ENCODE results near the gene THAP12. TPM values are rescaled to one million over a fixed set of nuclear protein-coding genes. Genes with fewer than 3 reads are reported as not detected.

The THAP12 gene
- total RNA-seq, 1 donor from 2014 or later = 32.2 TPM

GRCh38 chr11:76391811-76392475 is 11.0 kb upstream of the THAP12 start:
- Mint-ChIP-seq H3K4me3 (ENCODE audit: unreplicated experiment) (no peak overlapping the region), H3K4me1 (ENCODE audit: low read depth, unreplicated experiment) (no peaks in the 10 kb centered on the region), H3K9me3 (ENCODE audit: unreplicated experiment) (no peaks in the 10 kb centered on the region), H3K27me3 (ENCODE audit: unreplicated experiment) (no peaks in the 10 kb centered on the region), H3K27ac (ENCODE audit: unreplicated experiment) (no peak overlapping the region), H3K36me3 (ENCODE audit: unreplicated experiment) (no peaks in the 10 kb centered on the region)
- no peak for DNase-seq
- no peak for TF ChIP-seq CTCF (IDR thresholded peaks at IDR 0.05; ENCODE audit: partially characterized antibody, unreplicated experiment)

- no peak for DNase-seq
- H3K4me3 Mint-ChIP-seq (ENCODE audit: unreplicated experiment) = no peak overlapping the region
- H3K4me1 Mint-ChIP-seq (ENCODE audit: low read depth, unreplicated experiment) = no peaks in the 10 kb centered on the region
- no peaks in the 10 kb centered on the region for H3K36me3 Mint-ChIP-seq (ENCODE audit: unreplicated experiment)
- TF ChIP-seq CTCF (IDR thresholded peaks at IDR 0.05; ENCODE audit: partially characterized antibody, unreplicated experiment) = no peak
- no peak overlapping the region for H3K27ac Mint-ChIP-seq (ENCODE audit: unreplicated experiment)
- no peaks in the 10 kb centered on the region for H3K27me3 Mint-ChIP-seq (ENCODE audit: unreplicated experiment)
- no peaks in the 10 kb centered on the region for H3K9me3 Mint-ChIP-seq (ENCODE audit: unreplicated experiment)
These were observed 10.1 kb upstream of the THAP12 start for GRCh38 chr11:76391021-76391420.

DNA sequence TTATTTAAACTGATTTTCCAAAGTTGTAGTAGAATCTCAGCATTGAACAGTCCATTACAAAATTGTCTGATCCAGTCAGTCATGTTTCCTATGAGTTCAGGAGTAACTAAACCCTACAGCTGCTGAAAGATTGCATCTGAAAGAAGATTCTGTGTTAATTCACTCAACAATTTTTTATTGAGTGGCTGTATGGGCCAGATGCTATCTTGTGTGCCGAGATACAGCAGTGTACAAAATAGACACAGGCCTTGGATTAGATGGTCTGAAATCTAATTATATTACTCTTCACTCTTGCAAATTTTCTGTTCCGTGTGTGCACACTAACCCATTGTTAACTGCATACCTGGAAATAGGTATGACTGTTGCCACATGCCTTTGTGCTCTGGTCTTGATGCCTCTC is 7.5 kb upstream of the THAP12 start:
- no peak for TF ChIP-seq CTCF (IDR thresholded peaks at IDR 0.05; ENCODE audit: partially characterized antibody, unreplicated experiment)
- H3K27me3 Mint-ChIP-seq (ENCODE audit: unreplicated experiment) = no peaks in the 10 kb centered on the region
- peaks cover 4% of the 10 kb centered on the region for H3K36me3 Mint-ChIP-seq (ENCODE audit: unreplicated experiment)
- H3K9me3 Mint-ChIP-seq (ENCODE audit: unreplicated experiment) = peaks cover 2% of the 10 kb centered on the region
- no peak for DNase-seq
- no peaks in the 10 kb centered on the region for H3K4me1 Mint-ChIP-seq (ENCODE audit: low read depth, unreplicated experiment)
- H3K27ac Mint-ChIP-seq (ENCODE audit: unreplicated experiment) = no peak overlapping the region
- no peak overlapping the region for H3K4me3 Mint-ChIP-seq (ENCODE audit: unreplicated experiment)

DNA sequence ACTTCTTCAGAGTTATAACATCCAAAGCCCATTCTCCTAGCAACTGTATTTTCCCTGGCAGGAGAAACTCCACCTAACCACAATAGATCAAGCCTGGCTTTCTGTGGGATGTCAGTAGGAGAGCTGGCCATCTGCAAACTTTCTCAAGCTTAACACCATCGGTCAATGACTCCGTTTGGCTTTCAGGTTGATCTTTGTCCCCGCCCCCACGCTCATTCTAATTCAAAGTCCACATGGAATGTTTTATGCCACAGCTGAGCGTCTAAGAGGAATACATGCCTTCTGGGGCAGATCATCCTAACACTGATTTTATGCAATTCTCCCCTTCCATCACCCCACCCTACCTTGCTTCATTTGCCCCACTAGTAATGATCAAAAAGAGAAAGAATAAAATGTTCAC is 5.0 kb upstream of the THAP12 start:
- peaks cover 6% of the 10 kb centered on the region for H3K27me3 Mint-ChIP-seq (ENCODE audit: unreplicated experiment)
- H3K27ac Mint-ChIP-seq (ENCODE audit: unreplicated experiment) = no peak overlapping the region
- DNase-seq = no peak
- H3K9me3 Mint-ChIP-seq (ENCODE audit: unreplicated experiment) = peaks cover 8% of the 10 kb centered on the region
- no peak for TF ChIP-seq CTCF (IDR thresholded peaks at IDR 0.05; ENCODE audit: partially characterized antibody, unreplicated experiment)
- peaks cover 4% of the 10 kb centered on the region for H3K36me3 Mint-ChIP-seq (ENCODE audit: unreplicated experiment)
- H3K4me3 Mint-ChIP-seq (ENCODE audit: unreplicated experiment) = no peak overlapping the region
- peaks cover 11% of the 10 kb centered on the region for H3K4me1 Mint-ChIP-seq (ENCODE audit: low read depth, unreplicated experiment)

- Mint-ChIP-seq H3K4me1 (ENCODE audit: low read depth, unreplicated experiment) (peaks cover 14% of the 10 kb centered on the region), H3K4me3 (ENCODE audit: unreplicated experiment) (peak overlapping the region; percentile 91), H3K27ac (ENCODE audit: unreplicated experiment) (peak overlapping the region; percentile 90), H3K27me3 (ENCODE audit: unreplicated experiment) (peaks cover 8% of the 10 kb centered on the region), H3K36me3 (ENCODE audit: unreplicated experiment) (peaks cover 4% of the 10 kb centered on the region), H3K9me3 (ENCODE audit: unreplicated experiment) (peaks cover 11% of the 10 kb centered on the region)
- no peak for DNase-seq
- TF ChIP-seq CTCF (IDR thresholded peaks at IDR 0.05; ENCODE audit: partially characterized antibody, unreplicated experiment) = no peak
These were observed 1.3 kb upstream of the THAP12 start for GRCh38 chr11:76382209-76382608.

Measured in glutamatergic neuron (in vitro differentiated cells).